ENCODE results near the gene ADGRV1. TPM values are rescaled to one million over a fixed set of nuclear protein-coding genes. Genes with fewer than 3 reads are reported as not detected.

ADGRV1 gene
- total RNA-seq, 1 donor from 2014 or later: 10.0 TPM

GRCh38 chr5:90640484-90641059, 82.0 kb downstream of the ADGRV1 start:
- TF ChIP-seq EZH2 (IDR thresholded peaks at IDR 0.05; ENCODE audit: insufficient read depth, low read length) (no peak), CTCF (IDR thresholded peaks at IDR 0.05; ENCODE audit: insufficient read depth, low read depth, low read length) (no peak)
- Mint-ChIP-seq H3K27me3 (ENCODE audit: low read depth, unreplicated experiment) (no peaks in the 10 kb centered on the region), H3K4me1 (ENCODE audit: low read depth, unreplicated experiment) (peaks cover 9% of the 10 kb centered on the region), H3K36me3 (ENCODE audit: low read depth, unreplicated experiment) (no peaks in the 10 kb centered on the region), H3K4me3 (ENCODE audit: unreplicated experiment) (no peak overlapping the region), H3K27ac (ENCODE audit: unreplicated experiment) (no peak overlapping the region), H3K9me3 (ENCODE audit: unreplicated experiment) (no peaks in the 10 kb centered on the region)
- Histone ChIP-seq H2AFZ (ENCODE audit: low read depth, low read length) (peak overlapping the region; percentile 27), H3K79me2 (ENCODE audit: insufficient read depth, low read length) (no peaks in the 10 kb centered on the region), H3K9me3 (ENCODE audit: insufficient read depth, low read depth, low read length) (no peaks in the 10 kb centered on the region), H3K27me3 (ENCODE audit: insufficient read depth, low read length) (no peaks in the 10 kb centered on the region), H3K36me3 (ENCODE audit: insufficient read depth, low read length) (no peaks in the 10 kb centered on the region), H3K4me3 (ENCODE audit: insufficient read depth, low read depth, low read length) (no peak overlapping the region), H3K9ac (ENCODE audit: low read length) (no peak overlapping the region), H3K27ac (ENCODE audit: low read depth, low read length) (no peak overlapping the region), H4K20me1 (ENCODE audit: insufficient read depth, low read length) (no peaks in the 10 kb centered on the region), H3K4me1 (ENCODE audit: insufficient read depth, low read length) (no peaks in the 10 kb centered on the region), H3K4me2 (ENCODE audit: low read length) (peak overlapping the region; percentile 52)
- no peak for FAIRE-seq
- peak; percentile 44 for DNase-seq (ENCODE audit: low read depth)

GRCh38 chr5:90641528-90641927, 82.9 kb downstream of the ADGRV1 start:
- no peak overlapping the region for H3K4me3 Mint-ChIP-seq (ENCODE audit: unreplicated experiment)
- H3K4me1 Mint-ChIP-seq (ENCODE audit: low read depth, unreplicated experiment): peaks cover 9% of the 10 kb centered on the region
- Histone ChIP-seq H3K4me2 (ENCODE audit: low read length) (no peak overlapping the region), H3K27ac (ENCODE audit: low read depth, low read length) (no peak overlapping the region), H2AFZ (ENCODE audit: low read depth, low read length) (no peak overlapping the region), H3K4me1 (ENCODE audit: insufficient read depth, low read length) (no peaks in the 10 kb centered on the region), H4K20me1 (ENCODE audit: insufficient read depth, low read length) (no peaks in the 10 kb centered on the region), H3K9ac (ENCODE audit: low read length) (no peak overlapping the region), H3K79me2 (ENCODE audit: insufficient read depth, low read length) (no peaks in the 10 kb centered on the region), H3K9me3 (ENCODE audit: insufficient read depth, low read depth, low read length) (no peaks in the 10 kb centered on the region), H3K27me3 (ENCODE audit: insufficient read depth, low read length) (no peaks in the 10 kb centered on the region), H3K36me3 (ENCODE audit: insufficient read depth, low read length) (no peaks in the 10 kb centered on the region), H3K4me3 (ENCODE audit: insufficient read depth, low read depth, low read length) (no peak overlapping the region)
- H3K36me3 Mint-ChIP-seq (ENCODE audit: low read depth, unreplicated experiment): no peaks in the 10 kb centered on the region
- H3K9me3 Mint-ChIP-seq (ENCODE audit: unreplicated experiment): no peaks in the 10 kb centered on the region
- FAIRE-seq (no peak), DNase-seq (ENCODE audit: low read depth) (no peak)
- TF ChIP-seq CTCF (IDR thresholded peaks at IDR 0.05; ENCODE audit: insufficient read depth, low read depth, low read length) (no peak), EZH2 (IDR thresholded peaks at IDR 0.05; ENCODE audit: insufficient read depth, low read length) (no peak)
- H3K27me3 Mint-ChIP-seq (ENCODE audit: low read depth, unreplicated experiment): no peaks in the 10 kb centered on the region
- no peak overlapping the region for H3K27ac Mint-ChIP-seq (ENCODE audit: unreplicated experiment)

- Mint-ChIP-seq H3K9me3 (ENCODE audit: unreplicated experiment) (no peaks in the 10 kb centered on the region), H3K4me3 (ENCODE audit: unreplicated experiment) (no peak overlapping the region), H3K27me3 (ENCODE audit: low read depth, unreplicated experiment) (no peaks in the 10 kb centered on the region), H3K27ac (ENCODE audit: unreplicated experiment) (no peak overlapping the region), H3K4me1 (ENCODE audit: low read depth, unreplicated experiment) (peaks cover 9% of the 10 kb centered on the region), H3K36me3 (ENCODE audit: low read depth, unreplicated experiment) (no peaks in the 10 kb centered on the region)
- no peak overlapping the region for H3K9ac ChIP-seq (ENCODE audit: low read length)
- no peak overlapping the region for H3K4me2 ChIP-seq (ENCODE audit: low read length)
- no peak overlapping the region for H2AFZ ChIP-seq (ENCODE audit: low read depth, low read length)
- H3K36me3 ChIP-seq (ENCODE audit: insufficient read depth, low read length): no peaks in the 10 kb centered on the region
- H3K79me2 ChIP-seq (ENCODE audit: insufficient read depth, low read length): no peaks in the 10 kb centered on the region
- TF ChIP-seq CTCF (IDR thresholded peaks at IDR 0.05; ENCODE audit: insufficient read depth, low read depth, low read length) (no peak), EZH2 (IDR thresholded peaks at IDR 0.05; ENCODE audit: insufficient read depth, low read length) (no peak)
- DNase-seq (ENCODE audit: low read depth) (no peak), FAIRE-seq (no peak)
- H3K4me1 ChIP-seq (ENCODE audit: insufficient read depth, low read length): no peaks in the 10 kb centered on the region
- H3K9me3 ChIP-seq (ENCODE audit: insufficient read depth, low read depth, low read length): no peaks in the 10 kb centered on the region
- no peak overlapping the region for H3K27ac ChIP-seq (ENCODE audit: low read depth, low read length)
- H3K4me3 ChIP-seq (ENCODE audit: insufficient read depth, low read depth, low read length): no peak overlapping the region
- no peaks in the 10 kb centered on the region for H4K20me1 ChIP-seq (ENCODE audit: insufficient read depth, low read length)
- H3K27me3 ChIP-seq (ENCODE audit: insufficient read depth, low read length): no peaks in the 10 kb centered on the region
Measured at GRCh38 chr5:90642706-90643229, 84.2 kb downstream of the ADGRV1 start.
